ENCODE measurements around the gene AHCTF1. TPM values are rescaled to one million over a fixed set of nuclear protein-coding genes. Genes with fewer than 3 reads are reported as not detected.

The AHCTF1 gene
- total and polyA plus RNA-seq, 4 donors: 4.2 to 17.5 (median 10.6) TPM

GRCh38 chr1:246797157-246797556 is 134.6 kb downstream of the AHCTF1 start:
- Histone ChIP-seq H3K4me1 (ENCODE audit: control insufficient read depth in 4 of 4, insufficient read depth in 4 of 4, low read length in 3 of 4) (peaks cover 0 to 4% (median 0%) of the 10 kb centered on the region in 4 donors), H3K27me3 (ENCODE audit: control insufficient read depth in 4 of 4, insufficient read depth in 4 of 4, low read length in 3 of 4) (no peaks in the 10 kb centered on the region), H3K9ac (ENCODE audit: low read depth in 1 of 2, low read length in 2 of 2) (no peak overlapping the region), H3K27ac (ENCODE audit: low read depth in 1 of 2, low read length in 2 of 2) (no peak overlapping the region), H3K9me3 (ENCODE audit: control insufficient read depth in 4 of 4, low read length in 3 of 4) (no peaks in the 10 kb centered on the region), H3K36me3 (ENCODE audit: control insufficient read depth in 4 of 4, insufficient read depth in 3 of 4, low read depth in 1 of 4, low read length in 3 of 4) (no peaks in the 10 kb centered on the region), H3K4me3 (ENCODE audit: low read depth in 1 of 3, low read length in 3 of 3) (no peak overlapping the region)
- no peak for DNase-seq (ENCODE audit: low spot score)
- 85% methylated on average over 8 of the region's 8 CpGs for whole genome bisulfite sequencing
- TF ChIP-seq REST (IDR thresholded peaks at IDR 0.05) (no peak), RXRA (IDR thresholded peaks at IDR 0.05) (no peak), FOXA2 (IDR thresholded peaks at IDR 0.05) (no peak), TAF1 (conservative IDR thresholded peaks at IDR 0.05) (no peak), EGR1 (IDR thresholded peaks at IDR 0.05; ENCODE audit: low read depth in 2 of 2) (no peak), HNF4A (conservative IDR thresholded peaks at IDR 0.05) (no peak), FOXA1 (IDR thresholded peaks at IDR 0.05) (no peak), MAX (IDR thresholded peaks at IDR 0.05) (no peak), SP1 (IDR thresholded peaks at IDR 0.05) (no peak), CTCF (IDR thresholded peaks at IDR 0.05; ENCODE audit: low read depth, low read length, missing input control) (no peak), HNF4G (IDR thresholded peaks at IDR 0.05) (no peak), YY1 (IDR thresholded peaks at IDR 0.05) (no peak), GABPA (IDR thresholded peaks at IDR 0.05 in 1 of 2, conservative IDR thresholded peaks at IDR 0.05 in 1 of 2) (no peak), JUND (IDR thresholded peaks at IDR 0.05) (no peak), NR2F2 (IDR thresholded peaks at IDR 0.05) (no peak), ZBTB33 (IDR thresholded peaks at IDR 0.05) (no peak), RAD21 (IDR thresholded peaks at IDR 0.05) (no peak)
- TF ChIP-seq, protein P1, sequence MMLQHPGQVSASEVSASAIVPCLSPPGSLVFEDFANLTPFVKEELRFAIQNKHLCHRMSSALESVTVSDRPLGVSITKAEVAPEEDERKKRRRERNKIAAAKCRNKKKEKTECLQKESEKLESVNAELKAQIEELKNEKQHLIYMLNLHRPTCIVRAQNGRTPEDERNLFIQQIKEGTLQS (IDR thresholded peaks at IDR 0.05): no peak
